NCI-H2029 (cell line): Measurements from ENCODE around the gene PSMA8.
"Not testable (repeated sequence)": the region's sequence is repeated elsewhere in the genome, so short reads cannot be mapped to it uniquely, and the experiment has no call there.

Experiments used
- DNase-seq: peaks from one replicate; lab custom pipeline; 2025; lab: John Stamatoyannopoulos, UW

The PSMA8 gene

DNA sequence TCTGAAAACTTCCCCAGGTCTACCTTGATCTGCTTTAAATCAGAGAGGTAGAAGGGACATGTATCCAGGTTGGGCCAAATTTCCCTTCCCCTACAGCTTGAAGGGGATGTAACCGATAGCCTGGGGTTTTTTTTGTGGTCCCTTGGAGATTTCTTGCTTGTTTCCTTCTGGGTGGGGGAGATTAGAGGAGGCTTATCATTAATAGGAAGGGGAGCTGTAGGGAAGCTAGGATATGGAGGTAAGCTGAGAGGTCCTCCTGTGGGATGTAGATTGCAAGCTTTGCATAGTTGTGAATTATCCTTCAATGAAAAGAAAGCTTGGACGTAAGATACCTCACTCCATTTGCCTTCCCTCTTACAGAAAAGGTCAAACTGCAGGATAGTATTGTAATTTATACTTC is 103.7 kb downstream of the PSMA8 start:
- not testable (repeated sequence) for DNase-seq

- not testable (repeated sequence) for DNase-seq
Measured at GRCh38 chr18:26238718-26239117, 105.0 kb downstream of the PSMA8 start.

GRCh38 chr18:26242392-26242791 is 108.7 kb downstream of the PSMA8 start:
- not testable (repeated sequence) for DNase-seq
